ENCODE results near the gene TMPRSS2. TPM values are rescaled to one million over a fixed set of nuclear protein-coding genes. Genes with fewer than 3 reads are reported as not detected.

TMPRSS2 gene
- total RNA-seq, 4 donors from 2014 or later = not detected

- TF ChIP-seq CTCF (IDR thresholded peaks at IDR 0.05) = no peak
- ATAC-seq (ENCODE audit: low FRiP score) (no peak), DNase-seq (ENCODE audit: low spot score) (no peak)
These were observed 29.4 kb downstream of the TMPRSS2 start for GRCh38 chr21:41478319-41479177.

GRCh38 chr21:41477641-41478318 lies 30.2 kb downstream of the TMPRSS2 start:
- no peak for ATAC-seq (ENCODE audit: low FRiP score)
- TF ChIP-seq CTCF (IDR thresholded peaks at IDR 0.05) = no peak
- DNase-seq (ENCODE audit: low spot score) = no peak

- DNase-seq (ENCODE audit: low spot score) (no peak), ATAC-seq (ENCODE audit: low FRiP score) (no peak)
- TF ChIP-seq CTCF (IDR thresholded peaks at IDR 0.05) = no peak
These were observed 32.1 kb downstream of the TMPRSS2 start for GRCh38 chr21:41475714-41476420.

- DNase-seq (ENCODE audit: low spot score) = no peak
- no peak for ATAC-seq (ENCODE audit: low FRiP score)
- TF ChIP-seq CTCF (IDR thresholded peaks at IDR 0.05) = no peak
These were observed 35.0 kb downstream of the TMPRSS2 start for GRCh38 chr21:41472753-41473548.

- DNase-seq (ENCODE audit: low spot score) (no peak), ATAC-seq (ENCODE audit: low FRiP score) (no peak)
- no peak for TF ChIP-seq CTCF (IDR thresholded peaks at IDR 0.05)
These were observed 37.9 kb downstream of the TMPRSS2 start for GRCh38 chr21:41470054-41470453.

- DNase-seq (ENCODE audit: low spot score) = no peak
- ATAC-seq (ENCODE audit: low FRiP score) = no peak
- TF ChIP-seq CTCF (IDR thresholded peaks at IDR 0.05) = no peak
These were observed 41.7 kb downstream of the TMPRSS2 start for GRCh38 chr21:41466024-41466820.
